Tibial nerve (tissue), 4 donors: ENCODE measurements around the gene ELAVL1.

Experiments
- EP300 ChIP-seq, 2 donors: sonication (generic); formaldehyde crosslinking; IDR thresholded peaks; one replicate each; pipeline ENCODE4 v1.6.1; 2017; ENCODE audit warnings: antibody characterized with exemption in 2 of 2, mild to moderate bottlenecking in 1 of 2
- POLR2A ChIP-seq, 2 donors: fragments of 450-650 bp; IDR thresholded peaks; one replicate each; pipeline ENCODE4 v1.6.1; 2017; ENCODE audit warnings: antibody characterized with exemption in 2 of 2, mild to moderate bottlenecking in 2 of 2, moderate library complexity in 2 of 2
- TF ChIP-seq, protein P1 (sequence below), 5 experiments: fragments of 200-600 bp in 3 of 5; fragments of 450-650 bp in 2 of 5; sonication (generic) in 3 of 5; IDR thresholded peaks; one replicate each; pipeline ENCODE4 v1.5.1; 2016 to 2019; ENCODE audit warnings: antibody characterized with exemption in 5 of 5, mild to moderate bottlenecking in 3 of 5, moderate library complexity in 2 of 5

DNA sequence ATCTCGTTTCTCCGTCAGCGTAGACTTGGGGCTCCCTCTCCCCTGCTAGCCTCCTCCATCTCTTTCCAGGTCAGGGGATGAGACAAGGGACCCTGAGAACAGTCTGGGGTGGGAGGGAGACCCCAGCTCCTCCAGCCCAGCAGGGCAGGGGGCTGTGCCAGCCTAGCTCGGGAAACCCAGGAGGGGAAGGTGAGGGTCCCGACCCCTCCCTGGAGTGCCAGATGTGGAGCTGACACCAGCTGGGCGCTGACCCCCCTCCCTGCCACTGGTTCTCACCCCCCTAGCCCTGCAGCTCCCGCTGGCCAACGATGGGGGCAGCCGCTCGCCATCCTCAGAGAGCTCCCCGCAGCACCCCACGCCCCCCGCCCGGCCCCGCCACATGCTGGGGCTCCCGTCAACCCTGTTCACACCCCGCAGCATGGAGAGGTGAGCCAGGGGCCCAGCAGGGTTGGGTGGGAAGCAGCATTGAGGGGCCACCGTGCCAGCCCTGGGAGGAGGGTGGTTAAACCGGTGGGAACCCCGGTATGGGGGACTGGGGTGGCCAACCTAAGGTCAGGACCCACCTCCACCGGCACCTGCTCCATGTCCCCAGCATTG is 95.9 kb downstream of the ELAVL1 start:
- TF ChIP-seq EP300 (IDR thresholded peaks at IDR 0.05) (no peak), POLR2A (IDR thresholded peaks at IDR 0.05) (no peak)
- TF ChIP-seq, protein P1, sequence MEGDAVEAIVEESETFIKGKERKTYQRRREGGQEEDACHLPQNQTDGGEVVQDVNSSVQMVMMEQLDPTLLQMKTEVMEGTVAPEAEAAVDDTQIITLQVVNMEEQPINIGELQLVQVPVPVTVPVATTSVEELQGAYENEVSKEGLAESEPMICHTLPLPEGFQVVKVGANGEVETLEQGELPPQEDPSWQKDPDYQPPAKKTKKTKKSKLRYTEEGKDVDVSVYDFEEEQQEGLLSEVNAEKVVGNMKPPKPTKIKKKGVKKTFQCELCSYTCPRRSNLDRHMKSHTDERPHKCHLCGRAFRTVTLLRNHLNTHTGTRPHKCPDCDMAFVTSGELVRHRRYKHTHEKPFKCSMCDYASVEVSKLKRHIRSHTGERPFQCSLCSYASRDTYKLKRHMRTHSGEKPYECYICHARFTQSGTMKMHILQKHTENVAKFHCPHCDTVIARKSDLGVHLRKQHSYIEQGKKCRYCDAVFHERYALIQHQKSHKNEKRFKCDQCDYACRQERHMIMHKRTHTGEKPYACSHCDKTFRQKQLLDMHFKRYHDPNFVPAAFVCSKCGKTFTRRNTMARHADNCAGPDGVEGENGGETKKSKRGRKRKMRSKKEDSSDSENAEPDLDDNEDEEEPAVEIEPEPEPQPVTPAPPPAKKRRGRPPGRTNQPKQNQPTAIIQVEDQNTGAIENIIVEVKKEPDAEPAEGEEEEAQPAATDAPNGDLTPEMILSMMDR (IDR thresholded peaks at IDR 0.05): no peak
